ENCODE results near the gene STX2. TPM values are rescaled to one million over a fixed set of nuclear protein-coding genes. Genes with fewer than 3 reads are reported as not detected.
"Not testable (repeated sequence)": the region's sequence is repeated elsewhere in the genome, so short reads cannot be mapped to it uniquely, and the experiment has no call there.

Gene STX2
- total RNA-seq, 4 donors from 2014 or later, result 26.3 to 44.8 (median 33.6) TPM

GRCh38 chr12:130876297-130876696, 37.2 kb upstream of the STX2 start:
- H3K4me3 ChIP-seq, result no peak overlapping the region
- no peak for DNase-seq (ENCODE audit: low spot score in 2 of 2)
- no peaks in the 10 kb centered on the region for H3K9me3 ChIP-seq
- peak overlapping the region in 3 of 4 donors; percentile 29 to 97 (median 30) for H3K27ac ChIP-seq
- peaks cover 0 to 52% (median 22%) of the 10 kb centered on the region in 3 donors for H3K36me3 ChIP-seq
- no peaks in the 10 kb centered on the region for H3K27me3 ChIP-seq
- H3K4me1 ChIP-seq, result peaks cover 0 to 33% (median 17%) of the 10 kb centered on the region in 4 donors
- TF ChIP-seq EP300 (IDR thresholded peaks at IDR 0.05), result no peak
- no peak for TF ChIP-seq POLR2A (IDR thresholded peaks at IDR 0.05)
- no peak for TF ChIP-seq CTCF (IDR thresholded peaks at IDR 0.05)

GRCh38 chr12:130875708-130876107, 36.7 kb upstream of the STX2 start:
- WGBS, 2 donors, result 71 to 74% methylated on average over 11 of the region's 11 CpGs
- Histone ChIP-seq H3K27ac (peak overlapping the region in 3 of 4 donors; percentile 21 to 97 (median 58)), H3K36me3 (peaks cover 0 to 52% (median 22%) of the 10 kb centered on the region in 3 donors), H3K4me1 (peaks cover 0 to 39% (median 18%) of the 10 kb centered on the region in 4 donors)
- peak in 1 of 2 donors; percentile 65 for TF ChIP-seq EP300 (IDR thresholded peaks at IDR 0.05)
- H3K9me3 ChIP-seq; DNase-seq (ENCODE audit: low spot score in 2 of 2); H3K4me3 ChIP-seq; H3K27me3 ChIP-seq: not testable (repeated sequence)

- DNase-seq (ENCODE audit: low spot score in 2 of 2), result no peak
- no peaks in the 10 kb centered on the region for H3K9me3 ChIP-seq
- TF ChIP-seq EP300 (IDR thresholded peaks at IDR 0.05) (no peak), CTCF (IDR thresholded peaks at IDR 0.05) (no peak), POLR2A (IDR thresholded peaks at IDR 0.05) (no peak)
These were observed 36.1 kb upstream of the STX2 start for GRCh38 chr12:130875193-130875592.

GRCh38 chr12:130874696-130875095, 35.6 kb upstream of the STX2 start:
- H3K4me1 ChIP-seq, result peaks cover 0 to 44% (median 18%) of the 10 kb centered on the region in 4 donors
- H3K9me3 ChIP-seq, result no peaks in the 10 kb centered on the region
- H3K36me3 ChIP-seq, result peaks cover 0 to 52% (median 22%) of the 10 kb centered on the region in 3 donors
- DNase-seq (ENCODE audit: low spot score in 2 of 2), result no peak
- no peaks in the 10 kb centered on the region for H3K27me3 ChIP-seq
- TF ChIP-seq EP300 (IDR thresholded peaks at IDR 0.05), result no peak
- no peak for TF ChIP-seq CTCF (IDR thresholded peaks at IDR 0.05)
- no peak for TF ChIP-seq POLR2A (IDR thresholded peaks at IDR 0.05)
- no peak overlapping the region for H3K4me3 ChIP-seq
- peak overlapping the region in 3 of 4 donors; percentile 21 to 97 (median 58) for H3K27ac ChIP-seq
- WGBS, 2 donors, result 92% methylated on average over 10 of the region's 10 CpGs

More at GRCh38 chr12:130875193-130875592, 36.1 kb upstream of the STX2 start:
- 87% methylated on average over 5 of the region's 5 CpGs for WGBS, 2 donors
- Histone ChIP-seq H3K36me3 (peaks cover 0 to 52% (median 22%) of the 10 kb centered on the region in 3 donors), H3K27ac (peak overlapping the region in 3 of 4 donors; percentile 21 to 97 (median 58)), H3K4me3 (no peak overlapping the region), H3K27me3 (no peaks in the 10 kb centered on the region), H3K4me1 (peaks cover 0 to 44% (median 18%) of the 10 kb centered on the region in 4 donors)

GRCh38 chr12:130873825-130874224, 34.8 kb upstream of the STX2 start:
- H3K9me3 ChIP-seq, result no peaks in the 10 kb centered on the region
- no peaks in the 10 kb centered on the region for H3K27me3 ChIP-seq
- DNase-seq (ENCODE audit: low spot score in 2 of 2), result no peak
- H3K4me3 ChIP-seq, result no peak overlapping the region
- peaks cover 0 to 44% (median 18%) of the 10 kb centered on the region in 4 donors for H3K4me1 ChIP-seq
- peaks cover 0 to 52% (median 22%) of the 10 kb centered on the region in 3 donors for H3K36me3 ChIP-seq
- no peak for TF ChIP-seq POLR2A (IDR thresholded peaks at IDR 0.05)
- no peak for TF ChIP-seq EP300 (IDR thresholded peaks at IDR 0.05)
- TF ChIP-seq CTCF (IDR thresholded peaks at IDR 0.05), result no peak
- WGBS, 2 donors, result 81 to 87% methylated on average over 4 of the region's 4 CpGs
- peak overlapping the region in 3 of 4 donors; percentile 31 to 97 (median 95) for H3K27ac ChIP-seq

Data from tibial nerve (tissue), 4 donors.